HCT116 (cell line): ENCODE measurements around the gene CENPE. TPM values are rescaled to one million over a fixed set of nuclear protein-coding genes. Genes with fewer than 3 reads are reported as not detected.

Experiments used
- ATAC-seq: fragments of 200-7000 bp; cut with Tn5 transposase; 2 replicates; pipeline ENCODE4 v1.9.1; 2020; ENCODE audit warnings: mild to moderate bottlenecking, moderate library complexity
- BruUV-seq: library from RNA; stranded (reverse); fragments of 400-500 nt; replicated peaks from 2 replicates; lab custom pipeline; 2021; lab: Mats Ljungman, UMichigan
- CTCF ChIA-PET: fragments of 300-600 bp; sonication (Branson Sonifier 250); formaldehyde crosslinking; loops from one replicate; lab custom pipeline; 2021; ENCODE audit warnings: antibody characterized with exemption; lab: Charles Lee
- POLR2A ChIA-PET: fragments of 300-600, 350-600 bp; sonication (Branson Sonifier 250); formaldehyde crosslinking; loops from one replicate; lab custom pipeline; 2021; ENCODE audit warnings: antibody characterized with exemption; lab: Charles Lee
- RAD21 ChIA-PET, 2 experiments: fragments of 300-600 bp; sonication (Branson Sonifier 250); formaldehyde crosslinking; loops; one replicate each; lab custom pipeline; 2023; ENCODE audit warnings: low total read pairs in 2 of 2; ENCODE audit not compliant: uncharacterized antibody in 2 of 2, unreplicated experiment in 2 of 2, low non-redundant PET in 1 of 2; lab: Charles Lee
- DNase-seq: peaks from one replicate; pipeline ENCODE4 v3.0.0-alpha.2; 2010; ENCODE audit warnings: low read depth, low spot score
- H2AFZ ChIP-seq: fragments of 200-600 bp; shearing (Covaris generic), sonication (generic); 2 replicates; pipeline ENCODE4 v1.6.1; 2017; ENCODE audit warnings: low read depth, mixed run types, mixed read lengths, antibody characterized with exemption, low read length; ENCODE audit not compliant: poor library complexity, severe bottlenecking
- H3K27ac ChIP-seq: 2 replicates; pipeline ENCODE4 v1.5.1; 2012; ENCODE audit warnings: low read depth, low read length
- H3K27me3 ChIP-seq: fragments of 200-600 bp; sonication (generic); 2 replicates; pipeline ENCODE4 v1.6.1; 2016; ENCODE audit warnings: mixed run types, low read length, mixed read lengths; ENCODE audit not compliant: insufficient read depth
- H3K36me3 ChIP-seq, 2 experiments: fragments of 200-500 bp in 1 of 2; fragments of 200-600 bp in 1 of 2; sonication (Bioruptor generic) in 1 of 2; sonication (generic) in 1 of 2; 2 replicates each; pipeline versions ENCODE4 v1.5.1 to v1.6.1; 2014 to 2016; ENCODE audit warnings: low read length in 2 of 2, inconsistent platforms in 1 of 2, mixed read lengths in 1 of 2, mixed run types in 1 of 2; ENCODE audit not compliant: insufficient read depth in 2 of 2, control insufficient read depth in 1 of 2
- H3K4me1 ChIP-seq, 2 experiments: fragments of 200-600 bp in 1 of 2; sonication (generic) in 1 of 2; 2 replicates each; pipeline versions ENCODE4 v1.5.1 to v1.6.1; 2012 to 2017; ENCODE audit warnings: low read length in 2 of 2, inconsistent platforms in 1 of 2, mild to moderate bottlenecking in 1 of 2, mixed read lengths in 1 of 2, mixed run types in 1 of 2, moderate library complexity in 1 of 2; ENCODE audit not compliant: insufficient read depth in 2 of 2, control insufficient read depth in 1 of 2
- H3K4me2 ChIP-seq: fragments of 200-600 bp; sonication (generic); 2 replicates; pipeline ENCODE4 v1.6.1; 2017; ENCODE audit warnings: mixed run types, low read length, mixed read lengths
- H3K4me3 ChIP-seq, 2 experiments: fragments of 200-600 bp in 1 of 2; sonication (generic) in 1 of 2; replicated peaks in 1 of 2; 2 replicates each; pipeline ENCODE4 v1.5.1; 2011 to 2016; ENCODE audit warnings: low read length in 2 of 2, control low read depth in 1 of 2, low read depth in 1 of 2, mild to moderate bottlenecking in 1 of 2, mixed read lengths in 1 of 2, mixed run types in 1 of 2
- H3K79me2 ChIP-seq: fragments of 200-600 bp; sonication (generic); 2 replicates; pipeline ENCODE4 v1.6.1; 2017; ENCODE audit warnings: mild to moderate bottlenecking, mixed run types, low read length, moderate library complexity, mixed read lengths; ENCODE audit not compliant: insufficient read depth
- H3K9ac ChIP-seq: fragments of 200-600 bp; sonication (generic); 2 replicates; pipeline ENCODE4 v1.6.1; 2016; ENCODE audit warnings: low read length, mixed read lengths
- H3K9me2 ChIP-seq: fragments of 200-600 bp; sonication (generic), shearing (Covaris generic); 2 replicates; pipeline ENCODE4 v1.6.1; 2017; ENCODE audit warnings: mixed run types, mild to moderate bottlenecking, moderate library complexity; ENCODE audit not compliant: insufficient read depth
- H3K9me3 ChIP-seq, 2 experiments: fragments of 200-500 bp in 1 of 2; fragments of 200-600 bp in 1 of 2; sonication (Bioruptor generic) in 1 of 2; sonication (generic) in 1 of 2; 2 replicates each; pipeline ENCODE4 v1.6.1; 2014 to 2017; ENCODE audit warnings: low read length in 2 of 2, mixed read lengths in 2 of 2, inconsistent platforms in 1 of 2, low read depth in 1 of 2, mild to moderate bottlenecking in 1 of 2, mixed run types in 1 of 2, moderate library complexity in 1 of 2; ENCODE audit not compliant: control insufficient read depth in 1 of 2, insufficient read depth in 1 of 2
- H4K20me1 ChIP-seq: fragments of 200-600 bp; sonication (generic), shearing (Covaris generic); 2 replicates; pipeline ENCODE4 v1.6.1; 2017; ENCODE audit warnings: mixed run types, mild to moderate bottlenecking, moderate library complexity; ENCODE audit not compliant: insufficient read depth
- CBX3 ChIP-seq: IDR thresholded peaks from 2 replicates; pipeline ENCODE4 v1.6.1; 2012; ENCODE audit warnings: low read depth
- CEBPB ChIP-seq: IDR thresholded peaks from 2 replicates; pipeline ENCODE4 v1.6.1; 2012; ENCODE audit warnings: low read depth
- CTCF ChIP-seq, 3 experiments: fragments of 200-600 bp in 1 of 3; sonication (generic) in 1 of 3; IDR thresholded peaks in 2 of 3; conservative IDR thresholded peaks in 1 of 3; 2 replicates each; pipeline ENCODE4 v1.5.1; 2012 to 2017; ENCODE audit warnings: low read depth in 2 of 3, low read length in 2 of 3, antibody characterized with exemption in 1 of 3, borderline replicate concordance in 1 of 3, control low read depth in 1 of 3, mild to moderate bottlenecking in 1 of 3, mixed read lengths in 1 of 3, mixed run types in 1 of 3, moderate library complexity in 1 of 3; ENCODE audit not compliant: insufficient read depth in 1 of 3
- EGR1 ChIP-seq: IDR thresholded peaks from 2 replicates; pipeline ENCODE4 v1.6.1; 2012; ENCODE audit warnings: low read depth
- ELF1 ChIP-seq: IDR thresholded peaks from 2 replicates; pipeline ENCODE4 v1.6.1; 2012; ENCODE audit warnings: low read depth, borderline replicate concordance
- EZH2 ChIP-seq: fragments of 200-600 bp; sonication (generic); IDR thresholded peaks from 2 replicates; pipeline ENCODE4 v1.6.1; 2017; ENCODE audit warnings: antibody characterized with exemption, mixed run types
- EZH2phosphoT487 ChIP-seq: fragments of 200-600 bp; IDR thresholded peaks from 2 replicates; pipeline ENCODE4 v1.6.1; 2018; ENCODE audit warnings: antibody characterized with exemption, borderline replicate concordance
- FOSL1 ChIP-seq: IDR thresholded peaks from 2 replicates; pipeline ENCODE4 v1.6.1; 2012; ENCODE audit warnings: low read depth
- JUND ChIP-seq: IDR thresholded peaks from 2 replicates; pipeline ENCODE4 v1.6.1; 2012
- POLR2A ChIP-seq: IDR thresholded peaks from 2 replicates; pipeline ENCODE4 v1.7.0; 2011; ENCODE audit warnings: borderline replicate concordance; ENCODE audit not compliant: insufficient read depth, insufficient read length; ENCODE audit errors: extremely low read depth
- SP1 ChIP-seq: IDR thresholded peaks from 2 replicates; pipeline ENCODE4 v1.6.1; 2012; ENCODE audit warnings: low read depth
- SRF ChIP-seq: IDR thresholded peaks from 2 replicates; pipeline ENCODE4 v1.6.1; 2012; ENCODE audit warnings: low read depth
- TCF7L2 ChIP-seq: IDR thresholded peaks from 2 replicates; pipeline ENCODE4 v1.7.0; 2011; ENCODE audit warnings: borderline replicate concordance, inconsistent platforms; ENCODE audit not compliant: insufficient read depth, insufficient read length; ENCODE audit errors: extremely low read depth
- ZFX ChIP-seq: fragments of 450-650 bp; IDR thresholded peaks from 2 replicates; pipeline ENCODE4 v1.6.1; 2017
- ZNF274 ChIP-seq: fragments of 200-500 bp; sonication (Bioruptor generic); IDR thresholded peaks from 2 replicates; pipeline ENCODE4 v1.6.1; 2014; ENCODE audit warnings: mild to moderate bottlenecking, low read depth, low read length, inconsistent platforms
- intact Hi-C: fragments of 100-400 bp; cut with micrococcal nuclease; formaldehyde crosslinking; loops from 2 replicates; pipeline ENCODE4 v1.10.0; 2022
- total RNA-seq: library from RNA; stranded (reverse); gene quantifications from one replicate; pipeline ENCODE4 v1.2.1, GENCODE V29; 2021; ENCODE audit not compliant: unreplicated experiment

CENPE gene
- total RNA-seq, 1 experiment from 2014 or later: 31.3 TPM

- TF ChIP-seq CTCF (IDR thresholded peaks at IDR 0.05 in 2 of 3, conservative IDR thresholded peaks at IDR 0.05 in 1 of 3; ENCODE audit: borderline replicate concordance in 1 of 3, insufficient read depth in 1 of 3, low read depth in 2 of 3, low read length in 2 of 3) (no peak), ZNF274 (no peak)
Measured at GRCh38 chr4:103085555-103086196, 112.5 kb downstream of the CENPE start (continued).

- CTCF ChIA-PET: interaction anchor here (1.4 kb wide), 1 partner anchor 9 kb away, joined by 5 read pairs; no protein-coding TSS in a partner anchor
- Histone ChIP-seq H3K27ac (no peak overlapping the region), H3K27me3 (no peaks in the 10 kb centered on the region), H3K9ac (no peak overlapping the region), H3K36me3 (no peaks in the 10 kb centered on the region), H3K4me2 (no peak overlapping the region), H3K4me1 (peaks cover 8 to 24% of the 10 kb centered on the region in 2 experiments; a peak in 3 of 4 replicates), H3K79me2 (peaks cover 21% of the 10 kb centered on the region), H4K20me1 (no peaks in the 10 kb centered on the region), H3K4me3 (no peak overlapping the region), H3K9me2 (no peaks in the 10 kb centered on the region), H2AFZ (no peak overlapping the region), H3K9me3 (no peaks in the 10 kb centered on the region)
- POLR2A ChIA-PET: no interaction called here
- no TSS peak for BruUV-seq
- RAD21 ChIA-PET: no interaction called here
- DNase-seq (no peak), ATAC-seq (no peak)
- intact Hi-C loops: no loop called here
- no peak for TF ChIP-seq CEBPB
- TF ChIP-seq POLR2A: no peak
- TF ChIP-seq ZNF274: no peak
- no peak for TF ChIP-seq SRF
- no peak for TF ChIP-seq EZH2phosphoT487
- TF ChIP-seq TCF7L2: no peak
- no peak for TF ChIP-seq CBX3
- TF ChIP-seq ZFX: no peak
- no peak for TF ChIP-seq ELF1
- TF ChIP-seq EGR1: no peak
- TF ChIP-seq JUND: no peak
- no peak for TF ChIP-seq EZH2
- TF ChIP-seq FOSL1: no peak
- TF ChIP-seq SP1: no peak
Measured at GRCh38 chr4:103079621-103080020, 118.5 kb downstream of the CENPE start.
